Thymus (tissue), 11 donors: Measurements from ENCODE around the gene OR52I2. TPM values are rescaled to one million over a fixed set of nuclear protein-coding genes. Genes with fewer than 3 reads are reported as not detected.

ENCODE experiments used
- DNase-seq, 9 donors: peaks; one replicate each; pipeline ENCODE4 v3.0.0-alpha.2; 2013; ENCODE audit warnings: low spot score in 9 of 9, low read depth in 6 of 9, missing footprints in 1 of 9
- H3K27ac ChIP-seq, 2 donors: one replicate each; pipeline ENCODE4 v1.5.1; 2013; ENCODE audit warnings: control low read depth in 1 of 2, low read depth in 1 of 2, low read length in 1 of 2, mild to moderate bottlenecking in 1 of 2, moderate library complexity in 1 of 2
- H3K27me3 ChIP-seq, 2 donors: one replicate each; pipeline ENCODE4 v1.5.1; 2013; ENCODE audit warnings: low read length in 1 of 2; ENCODE audit not compliant: control insufficient read depth in 2 of 2, insufficient read depth in 1 of 2
- H3K36me3 ChIP-seq, 2 donors: one replicate each; pipeline ENCODE4 v1.5.1; 2013; ENCODE audit warnings: low read length in 1 of 2, mild to moderate bottlenecking in 1 of 2, moderate library complexity in 1 of 2; ENCODE audit not compliant: control insufficient read depth in 2 of 2, insufficient read depth in 2 of 2
- H3K4me1 ChIP-seq, 2 donors: one replicate each; pipeline ENCODE4 v1.5.1; 2013; ENCODE audit warnings: low read length in 2 of 2; ENCODE audit not compliant: control insufficient read depth in 2 of 2, insufficient read depth in 2 of 2
- H3K4me3 ChIP-seq, 2 donors: one replicate each; pipeline ENCODE4 v1.5.1; 2013; ENCODE audit warnings: low read length in 2 of 2, control low read depth in 1 of 2, mild to moderate bottlenecking in 1 of 2
- H3K9me3 ChIP-seq, 2 donors: one replicate each; pipeline ENCODE4 v1.5.1; 2013; ENCODE audit warnings: low read length in 1 of 2, mild to moderate bottlenecking in 1 of 2; ENCODE audit not compliant: control insufficient read depth in 2 of 2, insufficient read depth in 1 of 2
- WGBS: extraction: QIAGEN DNeasy Blood & Tissue Kit; methylation state at CpG from one replicate; pipeline ENCODE4 v1.1.7; 2013; 5-methylcytosine and 5-hydroxymethylcytosine counted together
- polyA plus RNA-seq: library from polyadenylated mRNA; stranded (reverse); fragments of 200-250 nt; gene quantifications from one replicate; pipeline ENCODE4 v1.2.3, GENCODE V29; 2013
- total RNA-seq: library from RNA; stranded (reverse); fragments of 120-200 nt; gene quantifications from one replicate; pipeline ENCODE4 v1.2.4, GENCODE V29; 2013
- donor health status: healthy.

OR52I2 gene
- total and polyA plus RNA-seq, 2 donors, result 0.07 to 0.09 TPM

DNA sequence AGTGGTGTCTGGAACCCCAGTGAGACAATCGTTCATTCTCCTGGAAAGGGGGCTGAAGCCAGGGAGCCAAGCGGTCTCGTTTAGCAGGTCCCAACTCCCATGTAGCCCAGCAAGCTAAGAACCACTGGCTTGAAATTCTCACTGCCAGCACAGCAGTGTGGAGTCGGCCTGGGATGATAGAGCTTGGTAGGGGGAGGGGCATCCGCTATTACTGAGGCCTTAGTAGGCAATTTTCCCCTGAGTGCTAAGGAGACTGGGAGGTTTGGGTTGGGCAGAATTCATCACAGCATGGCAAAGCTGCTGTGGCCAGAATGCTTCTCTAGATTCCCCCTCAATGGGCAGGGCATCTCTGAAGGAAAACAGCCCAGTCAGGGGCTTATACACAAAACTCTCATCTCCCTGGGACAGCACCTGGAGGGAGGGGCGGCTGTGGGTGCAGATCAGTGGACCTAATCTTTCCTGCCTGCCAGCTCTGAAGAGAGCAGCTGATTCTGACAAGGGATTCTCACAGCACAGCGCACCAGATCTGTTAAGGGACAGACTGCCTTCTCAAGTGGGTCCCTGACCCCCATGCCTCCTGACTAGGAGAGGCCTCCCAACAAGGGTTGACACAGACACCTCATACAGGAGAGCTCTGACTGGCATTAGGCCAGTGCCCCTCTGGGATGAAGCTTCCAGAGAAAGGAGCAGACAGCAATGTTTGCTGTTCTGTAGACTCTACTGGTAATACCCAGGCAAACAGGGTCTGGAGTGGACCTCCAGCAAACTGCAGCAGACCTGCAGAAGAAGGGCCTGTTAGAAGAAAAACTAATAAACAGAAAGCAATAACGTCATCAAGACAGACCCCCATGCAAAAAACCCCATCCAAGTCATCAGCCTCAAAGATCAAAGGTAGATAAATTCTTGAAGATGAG is 21.8 kb upstream of the OR52I2 start:
- no peaks in the 10 kb centered on the region for H3K9me3 ChIP-seq
- H3K4me1 ChIP-seq, result no peaks in the 10 kb centered on the region
- H3K27ac ChIP-seq, result no peak overlapping the region
- DNase-seq, result no peak
- no peaks in the 10 kb centered on the region for H3K36me3 ChIP-seq
- H3K27me3 ChIP-seq, result no peaks in the 10 kb centered on the region
- WGBS, result 82% methylated on average over 8 of the region's 8 CpGs
- no peak overlapping the region for H3K4me3 ChIP-seq

DNA sequence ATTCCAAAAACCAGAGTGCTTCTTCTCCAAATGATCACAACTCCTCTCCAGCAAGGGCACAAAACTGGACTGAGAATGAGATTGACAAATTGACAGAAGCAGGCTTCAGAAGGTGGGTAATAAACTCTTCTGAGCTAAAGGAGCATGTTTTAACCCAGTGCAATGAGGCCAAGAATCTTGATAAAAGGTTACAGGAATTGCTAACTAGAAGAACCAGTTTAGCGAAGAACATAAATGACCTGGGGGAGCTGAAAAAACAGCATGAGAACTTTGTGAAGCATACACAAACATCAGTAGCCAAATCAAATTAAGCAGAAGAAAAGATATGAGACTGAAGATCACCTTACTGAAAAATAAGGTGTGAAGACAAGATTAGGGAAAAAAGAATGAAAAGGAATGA is 21.1 kb upstream of the OR52I2 start:
- no peak for DNase-seq
- no peaks in the 10 kb centered on the region for H3K4me1 ChIP-seq
- H3K9me3 ChIP-seq, result no peaks in the 10 kb centered on the region
- WGBS, result 91% methylated on average over 1 of the region's 1 CpG
- H3K4me3 ChIP-seq, result no peak overlapping the region
- no peak overlapping the region for H3K27ac ChIP-seq
- no peaks in the 10 kb centered on the region for H3K36me3 ChIP-seq
- no peaks in the 10 kb centered on the region for H3K27me3 ChIP-seq

DNA sequence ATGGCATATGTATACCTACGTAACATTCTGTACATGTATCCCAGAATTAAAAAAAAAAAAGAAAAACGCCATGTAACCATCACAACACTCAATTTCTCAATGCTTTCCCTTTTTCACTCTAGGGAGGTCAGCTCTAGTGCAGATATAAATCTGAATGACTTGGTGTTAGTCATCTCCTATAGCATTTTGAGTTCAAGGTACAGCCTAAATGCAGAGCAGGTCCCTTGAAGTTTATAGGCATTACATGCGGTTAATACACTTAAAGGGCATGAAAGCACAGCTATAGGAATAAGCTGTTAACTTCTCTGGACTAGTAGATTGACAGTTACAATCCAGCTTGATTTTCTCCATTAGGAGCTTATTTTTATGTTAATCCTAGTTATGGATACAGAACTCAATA is 16.2 kb upstream of the OR52I2 start:
- 90% methylated on average over 3 of the region's 3 CpGs for WGBS
- DNase-seq, result no peak
- no peaks in the 10 kb centered on the region for H3K27me3 ChIP-seq
- H3K36me3 ChIP-seq, result no peaks in the 10 kb centered on the region
- H3K4me1 ChIP-seq, result no peaks in the 10 kb centered on the region
- no peak overlapping the region for H3K27ac ChIP-seq
- H3K4me3 ChIP-seq, result no peak overlapping the region
- H3K9me3 ChIP-seq, result no peaks in the 10 kb centered on the region

DNA sequence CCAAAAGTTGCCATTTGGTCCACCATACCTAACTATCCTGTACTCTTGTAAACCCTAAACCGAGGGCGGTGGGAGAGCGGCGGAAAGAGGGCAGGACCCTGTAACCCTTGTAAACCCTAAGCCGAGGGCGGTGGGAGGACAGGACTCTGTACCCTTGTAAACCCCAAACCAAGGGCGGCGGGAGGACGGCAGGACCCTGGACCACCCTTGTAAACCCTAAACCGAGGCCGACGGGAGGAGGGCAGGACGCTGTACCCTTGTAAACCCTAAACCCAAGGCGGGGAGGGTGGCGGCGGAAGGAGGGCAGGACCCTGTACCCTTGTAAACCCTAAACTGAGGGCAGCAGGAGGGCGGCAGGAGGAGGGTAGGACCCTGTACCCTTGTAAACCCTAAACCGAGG is 12.5 kb upstream of the OR52I2 start:
- DNase-seq, result no peak
- Histone ChIP-seq H3K27ac (no peak overlapping the region), H3K4me1 (no peaks in the 10 kb centered on the region), H3K27me3 (no peaks in the 10 kb centered on the region), H3K36me3 (no peaks in the 10 kb centered on the region), H3K4me3 (no peak overlapping the region), H3K9me3 (no peaks in the 10 kb centered on the region)
- WGBS, result 95% methylated on average over 18 of the region's 18 CpGs

DNA sequence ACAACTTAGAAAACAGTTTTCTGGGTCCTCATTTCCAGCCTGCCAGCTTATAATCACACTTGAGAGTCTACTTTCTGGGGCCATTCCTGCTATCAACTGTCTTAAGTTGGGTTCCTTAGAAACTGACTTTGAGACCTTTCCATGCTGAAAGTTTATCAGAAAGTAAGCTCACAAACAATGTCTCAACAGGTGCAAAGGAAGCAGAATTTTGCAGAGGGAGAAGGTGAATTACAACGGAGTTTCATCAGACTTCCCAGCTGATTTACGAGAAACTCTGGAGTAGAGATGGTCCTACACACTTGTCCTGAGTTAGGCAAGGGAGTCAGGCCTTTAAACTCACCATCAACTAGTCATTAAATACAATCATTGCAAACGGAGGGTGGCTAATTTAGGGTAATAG is 4.7 kb upstream of the OR52I2 start:
- WGBS, result 90% methylated on average over 3 of the region's 3 CpGs

GRCh38 chr11:4577761-4578160 is 3.8 kb upstream of the OR52I2 start:
- H3K4me1 ChIP-seq, result no peaks in the 10 kb centered on the region
- WGBS, result 75% methylated on average over 2 of the region's 2 CpGs
- no peak for DNase-seq
- no peaks in the 10 kb centered on the region for H3K36me3 ChIP-seq
- H3K9me3 ChIP-seq, result no peaks in the 10 kb centered on the region
- H3K4me3 ChIP-seq, result no peak overlapping the region
- no peak overlapping the region for H3K27ac ChIP-seq
- peaks cover 0 to 2% of the 10 kb centered on the region in 2 donors for H3K27me3 ChIP-seq

More for the DNA sequence above, 4.7 kb upstream of the OR52I2 start:
- Histone ChIP-seq H3K4me1 (no peaks in the 10 kb centered on the region), H3K27me3 (peaks cover 0 to 2% of the 10 kb centered on the region in 2 donors), H3K36me3 (no peaks in the 10 kb centered on the region), H3K27ac (no peak overlapping the region), H3K9me3 (no peaks in the 10 kb centered on the region), H3K4me3 (no peak overlapping the region)
- no peak for DNase-seq

DNA sequence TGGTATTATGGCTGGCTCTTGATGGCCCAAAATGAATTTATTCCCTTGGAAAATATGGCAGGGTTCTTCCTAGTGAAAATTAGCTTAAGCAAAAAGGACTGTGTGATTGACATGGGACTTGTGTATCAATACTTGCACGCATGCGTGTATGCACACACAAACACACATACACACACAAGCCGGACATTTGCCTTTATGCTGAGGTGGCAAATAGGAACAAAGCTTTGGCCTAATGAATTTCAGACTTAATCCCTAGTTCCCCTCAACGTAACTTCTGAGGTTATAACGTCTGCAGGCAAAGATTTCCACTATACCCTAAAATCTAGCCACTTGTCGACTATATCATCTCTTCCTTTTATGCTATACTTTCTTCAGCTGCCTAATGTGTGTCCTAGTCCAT is 2.9 kb upstream of the OR52I2 start:
- Histone ChIP-seq H3K36me3 (no peaks in the 10 kb centered on the region), H3K9me3 (no peaks in the 10 kb centered on the region), H3K27ac (no peak overlapping the region), H3K4me1 (no peaks in the 10 kb centered on the region), H3K27me3 (peaks cover 0 to 2% of the 10 kb centered on the region in 2 donors), H3K4me3 (no peak overlapping the region)
- DNase-seq, result no peak
- WGBS, result 88% methylated on average over 6 of the region's 6 CpGs

DNA sequence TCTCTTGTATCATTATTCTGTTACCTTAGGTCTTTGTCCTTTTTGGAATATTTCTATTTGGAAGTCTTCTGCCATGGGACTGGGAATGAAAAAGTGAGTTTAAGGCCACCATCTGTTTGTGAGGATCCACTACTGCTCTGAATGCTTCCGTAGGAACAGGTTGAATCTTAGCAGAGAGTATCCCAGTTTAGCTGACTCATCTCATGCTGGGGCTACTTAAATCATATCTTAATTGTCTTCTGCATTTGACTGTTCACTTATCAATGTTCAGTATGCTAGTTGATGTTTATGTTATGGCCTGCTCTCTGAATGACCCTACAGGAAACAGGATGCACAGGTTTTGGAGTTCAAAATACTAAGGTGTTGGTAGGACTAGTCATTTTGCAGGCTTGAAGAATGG is 1.4 kb upstream of the OR52I2 start:
- DNase-seq, result no peak
- H3K4me1 ChIP-seq, result no peaks in the 10 kb centered on the region
- H3K9me3 ChIP-seq, result no peaks in the 10 kb centered on the region
- H3K4me3 ChIP-seq, result no peak overlapping the region
- H3K36me3 ChIP-seq, result no peaks in the 10 kb centered on the region
- H3K27ac ChIP-seq, result no peak overlapping the region
- 96% methylated on average over 1 of the region's 1 CpG for WGBS
- H3K27me3 ChIP-seq, result peaks cover 0 to 2% of the 10 kb centered on the region in 2 donors

DNA sequence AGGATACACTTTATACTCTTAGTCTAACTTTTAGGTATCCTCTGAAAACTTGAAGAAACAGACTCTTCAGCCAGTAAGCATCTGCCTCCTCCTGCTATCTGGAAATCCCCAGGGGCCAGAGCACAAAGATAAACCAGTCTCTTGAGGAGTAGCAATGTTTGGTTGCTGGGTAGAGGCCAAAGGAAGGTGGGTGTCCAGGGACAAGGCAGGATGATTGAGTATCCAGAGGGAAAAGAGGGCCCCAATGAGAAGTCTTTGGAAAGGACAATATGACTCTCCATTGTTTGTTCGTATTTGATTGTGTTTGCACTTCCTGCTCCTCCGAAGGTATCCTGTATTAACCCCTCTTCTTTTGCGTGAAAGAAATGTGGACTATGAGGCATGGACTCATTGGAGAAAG is 7.5 kb downstream of the OR52I2 start:
- no peaks in the 10 kb centered on the region for H3K9me3 ChIP-seq
- DNase-seq, result no peak
- H3K36me3 ChIP-seq, result no peaks in the 10 kb centered on the region
- no peak overlapping the region for H3K27ac ChIP-seq
- H3K4me3 ChIP-seq, result no peak overlapping the region
- no peaks in the 10 kb centered on the region for H3K4me1 ChIP-seq
- 82% methylated on average over 3 of the region's 3 CpGs for WGBS
- H3K27me3 ChIP-seq, result no peaks in the 10 kb centered on the region
